K562 (cell line): ENCODE data around the gene A2ML1. TPM values are rescaled to one million over a fixed set of nuclear protein-coding genes. Genes with fewer than 3 reads are reported as not detected.
A peak's percentile ranks its signal among the peaks of the same experiment; 100 is the strongest.

Source experiments
- DDX20 ChIP-seq: fragments of 450-650 bp; IDR thresholded peaks from 2 replicates; pipeline ENCODE4 v1.6.1; 2016; ENCODE audit warnings: missing genetic modification characterization, low read depth, mild to moderate bottlenecking, missing compliant biosample characterization, moderate library complexity
- ESRRB ChIP-seq: fragments of 250-450 bp; sonication (Bioruptor Pico); IDR thresholded peaks from 2 replicates; pipeline ENCODE4 v1.5.0; 2020; ENCODE audit warnings: mild to moderate bottlenecking, moderate library complexity, borderline replicate concordance
- FOSL1 ChIP-seq: fragments of 200-800 bp; sonication (Bioruptor generic); conservative IDR thresholded peaks from 2 replicates; pipeline ENCODE4 v1.6.1; 2016; ENCODE audit warnings: missing genetic modification characterization, missing compliant biosample characterization
- FOXJ3 ChIP-seq: sonication (generic); formaldehyde crosslinking; IDR thresholded peaks from 2 replicates; pipeline ENCODE4 v1.4.0; 2020; ENCODE audit warnings: mild to moderate bottlenecking, missing genetic modification reagents
- GABPB2 ChIP-seq: fragments of 250-450 bp; sonication (Bioruptor Pico); conservative IDR thresholded peaks from 2 replicates; pipeline ENCODE4 v1.5.1; 2021; ENCODE audit warnings: mild to moderate bottlenecking
- NCOA1 ChIP-seq: fragments of 450-650 bp; IDR thresholded peaks from 2 replicates; pipeline ENCODE4 v1.6.1; 2016; ENCODE audit warnings: low read depth
- NR4A1 ChIP-seq, 2 experiments: fragments of 250-450 bp in 1 of 2; fragments of 450-650 bp in 1 of 2; sonication (Bioruptor Pico) in 1 of 2; IDR thresholded peaks; 2 replicates each; pipeline versions ENCODE4 v1.4.0 to v1.6.1; 2016 to 2020; ENCODE audit warnings: mild to moderate bottlenecking in 2 of 2, missing compliant biosample characterization in 1 of 2, missing genetic modification characterization in 1 of 2, moderate library complexity in 1 of 2
- POLR3A ChIP-seq: IDR thresholded peaks from 2 replicates; pipeline ENCODE4 v1.6.1; 2011; ENCODE audit warnings: borderline replicate concordance, mild to moderate bottlenecking, moderate library complexity; ENCODE audit not compliant: insufficient read length, insufficient read depth; ENCODE audit errors: extremely low read depth
- PPARD ChIP-seq: fragments of 250-450 bp; sonication (Bioruptor Pico); IDR thresholded peaks from 2 replicates; pipeline ENCODE4 v1.8.0; 2022; ENCODE audit warnings: inconsistent platforms, mild to moderate bottlenecking, moderate library complexity
- PRMT5 ChIP-seq: sonication (generic); formaldehyde crosslinking; IDR thresholded peaks from 2 replicates; pipeline ENCODE4 v1.5.0; 2020; ENCODE audit warnings: missing genetic modification reagents
- RBM25 ChIP-seq: fragments of 200-400 bp; formaldehyde crosslinking; IDR thresholded peaks from 2 replicates; pipeline ENCODE4 v1.6.1; 2018; ENCODE audit warnings: low read length, low read depth, moderate library complexity; ENCODE audit not compliant: severe bottlenecking
- ZNF561 ChIP-seq: fragments of 450-650 bp; formaldehyde crosslinking; conservative IDR thresholded peaks from 2 replicates; pipeline ENCODE4 v1.4.0; 2020; ENCODE audit warnings: mild to moderate bottlenecking, moderate library complexity
- polyA plus RNA-seq, 8 experiments: library from polyadenylated mRNA; depleted of rRNA in 4 of 8; stranded (reverse) in 5 of 8; unstranded in 3 of 8; fragments of >200 nt; fragmentation: Nextera tagmentation in 2 of 8; fragmentation: Illumina TruSeq in 1 of 8; extraction: Ambion mirVana in 2 of 8; extraction: Trizol in 1 of 8; gene quantifications; 2 replicates each; pipeline versions ENCODE4 v1.2.1 to v1.2.3, GENCODE V29; 2011 to 2014; ENCODE audit warnings: inconsistent platforms in 1 of 8, missing spikeins in 1 of 8
- total RNA-seq, 7 experiments: library from RNA; depleted of rRNA in 6 of 7; stranded (reverse); fragments of >200 nt in 6 of 7; fragmentation: Illumina TruSeq in 2 of 7; extraction: Trizol in 2 of 7; gene quantifications; 2 replicates each; pipeline versions ENCODE4 v1.2.1 to v1.2.3, GENCODE V29; 2011 to 2021; ENCODE audit warnings: low replicate concordance in 1 of 7
- TF ChIP-seq, protein P1 (sequence below): fragments of 250-450 bp; sonication (Bioruptor Pico); IDR thresholded peaks from 2 replicates; pipeline ENCODE4 v1.5.0; 2021
- TF ChIP-seq, protein P2 (sequence below), 2 experiments: fragments of 450-650 bp; IDR thresholded peaks; 2 replicates each; pipeline ENCODE4 v1.6.1; 2018; ENCODE audit warnings: mild to moderate bottlenecking in 2 of 2, low read depth in 1 of 2; ENCODE audit not compliant: partially characterized antibody in 2 of 2
- TF ChIP-seq, protein P3 (sequence below): sonication (generic); formaldehyde crosslinking; IDR thresholded peaks from 2 replicates; pipeline ENCODE4 v1.8.0; 2022; ENCODE audit warnings: missing genetic modification reagents, mild to moderate bottlenecking, borderline replicate concordance
- TF ChIP-seq, protein P4 (sequence below): fragments of 200-800 bp; sonication (Bioruptor generic); IDR thresholded peaks from 2 replicates; pipeline ENCODE4 v1.6.1; 2017; ENCODE audit warnings: missing genetic modification characterization, missing compliant biosample characterization

The A2ML1 gene
- total and polyA plus RNA-seq, 9 of the 15 experiments (the other 6 are each of a cell fraction or from before 2014, with no cell fraction given) = 0.04 to 0.47 (median 0.13) TPM

DNA sequence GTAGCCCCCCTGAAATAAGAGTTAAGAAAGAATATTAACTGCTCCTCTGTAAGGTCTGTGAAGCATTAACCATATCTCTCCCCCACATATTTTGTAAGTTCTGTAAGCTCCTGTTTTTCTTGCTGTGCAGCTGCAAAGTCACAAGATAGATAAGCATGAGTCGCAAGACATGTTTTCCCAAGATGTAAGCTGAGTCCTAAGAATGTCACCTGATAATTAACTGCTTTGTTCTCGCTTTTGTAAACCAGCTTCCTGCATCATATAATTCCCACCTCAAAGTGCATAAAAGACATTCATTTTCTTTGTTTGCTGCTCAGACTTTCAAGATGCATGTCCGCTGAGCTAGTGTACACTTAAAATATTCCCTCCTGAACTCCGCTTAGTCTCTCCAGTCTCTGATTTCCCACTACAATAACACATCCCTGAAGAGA, 64.9 kb downstream of the A2ML1 start (continued):
- TF ChIP-seq ZNF561 (CRISPR knock-in tag) = no peak
- TF ChIP-seq FOSL1 (tag) = peak; percentile 66
- no peak for TF ChIP-seq DDX20 (tag)
- TF ChIP-seq PPARD = no peak
- no peak for TF ChIP-seq NR4A1 (CRISPR knock-in tag; IDR thresholded peaks at IDR 0.05)
- TF ChIP-seq NR4A1 (tag; IDR thresholded peaks at IDR 0.05) = 0 out of 2 replicates have a peak, but pooled peaks have one; percentile 45
- TF ChIP-seq, protein P1, sequence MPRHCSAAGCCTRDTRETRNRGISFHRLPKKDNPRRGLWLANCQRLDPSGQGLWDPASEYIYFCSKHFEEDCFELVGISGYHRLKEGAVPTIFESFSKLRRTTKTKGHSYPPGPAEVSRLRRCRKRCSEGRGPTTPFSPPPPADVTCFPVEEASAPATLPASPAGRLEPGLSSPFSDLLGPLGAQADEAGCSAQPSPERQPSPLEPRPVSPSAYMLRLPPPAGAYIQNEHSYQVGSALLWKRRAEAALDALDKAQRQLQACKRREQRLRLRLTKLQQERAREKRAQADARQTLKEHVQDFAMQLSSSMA (CRISPR knock-in tag) = no peak
- TF ChIP-seq, protein P2, sequence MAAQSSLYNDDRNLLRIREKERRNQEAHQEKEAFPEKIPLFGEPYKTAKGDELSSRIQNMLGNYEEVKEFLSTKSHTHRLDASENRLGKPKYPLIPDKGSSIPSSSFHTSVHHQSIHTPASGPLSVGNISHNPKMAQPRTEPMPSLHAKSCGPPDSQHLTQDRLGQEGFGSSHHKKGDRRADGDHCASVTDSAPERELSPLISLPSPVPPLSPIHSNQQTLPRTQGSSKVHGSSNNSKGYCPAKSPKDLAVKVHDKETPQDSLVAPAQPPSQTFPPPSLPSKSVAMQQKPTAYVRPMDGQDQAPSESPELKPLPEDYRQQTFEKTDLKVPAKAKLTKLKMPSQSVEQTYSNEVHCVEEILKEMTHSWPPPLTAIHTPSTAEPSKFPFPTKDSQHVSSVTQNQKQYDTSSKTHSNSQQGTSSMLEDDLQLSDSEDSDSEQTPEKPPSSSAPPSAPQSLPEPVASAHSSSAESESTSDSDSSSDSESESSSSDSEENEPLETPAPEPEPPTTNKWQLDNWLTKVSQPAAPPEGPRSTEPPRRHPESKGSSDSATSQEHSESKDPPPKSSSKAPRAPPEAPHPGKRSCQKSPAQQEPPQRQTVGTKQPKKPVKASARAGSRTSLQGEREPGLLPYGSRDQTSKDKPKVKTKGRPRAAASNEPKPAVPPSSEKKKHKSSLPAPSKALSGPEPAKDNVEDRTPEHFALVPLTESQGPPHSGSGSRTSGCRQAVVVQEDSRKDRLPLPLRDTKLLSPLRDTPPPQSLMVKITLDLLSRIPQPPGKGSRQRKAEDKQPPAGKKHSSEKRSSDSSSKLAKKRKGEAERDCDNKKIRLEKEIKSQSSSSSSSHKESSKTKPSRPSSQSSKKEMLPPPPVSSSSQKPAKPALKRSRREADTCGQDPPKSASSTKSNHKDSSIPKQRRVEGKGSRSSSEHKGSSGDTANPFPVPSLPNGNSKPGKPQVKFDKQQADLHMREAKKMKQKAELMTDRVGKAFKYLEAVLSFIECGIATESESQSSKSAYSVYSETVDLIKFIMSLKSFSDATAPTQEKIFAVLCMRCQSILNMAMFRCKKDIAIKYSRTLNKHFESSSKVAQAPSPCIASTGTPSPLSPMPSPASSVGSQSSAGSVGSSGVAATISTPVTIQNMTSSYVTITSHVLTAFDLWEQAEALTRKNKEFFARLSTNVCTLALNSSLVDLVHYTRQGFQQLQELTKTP (IDR thresholded peaks at IDR 0.05; ENCODE audit: low read depth in 1 of 2, partially characterized antibody in 2 of 2) = peak in 1 of 2 experiments; percentile 70
- no peak for TF ChIP-seq ESRRB
- TF ChIP-seq PRMT5 = no peak
- no peak for TF ChIP-seq POLR3A
- TF ChIP-seq NCOA1 = peak; percentile 57; the same call in 1 of the 2 replicates
- TF ChIP-seq GABPB2 = no peak
- TF ChIP-seq, protein P3, sequence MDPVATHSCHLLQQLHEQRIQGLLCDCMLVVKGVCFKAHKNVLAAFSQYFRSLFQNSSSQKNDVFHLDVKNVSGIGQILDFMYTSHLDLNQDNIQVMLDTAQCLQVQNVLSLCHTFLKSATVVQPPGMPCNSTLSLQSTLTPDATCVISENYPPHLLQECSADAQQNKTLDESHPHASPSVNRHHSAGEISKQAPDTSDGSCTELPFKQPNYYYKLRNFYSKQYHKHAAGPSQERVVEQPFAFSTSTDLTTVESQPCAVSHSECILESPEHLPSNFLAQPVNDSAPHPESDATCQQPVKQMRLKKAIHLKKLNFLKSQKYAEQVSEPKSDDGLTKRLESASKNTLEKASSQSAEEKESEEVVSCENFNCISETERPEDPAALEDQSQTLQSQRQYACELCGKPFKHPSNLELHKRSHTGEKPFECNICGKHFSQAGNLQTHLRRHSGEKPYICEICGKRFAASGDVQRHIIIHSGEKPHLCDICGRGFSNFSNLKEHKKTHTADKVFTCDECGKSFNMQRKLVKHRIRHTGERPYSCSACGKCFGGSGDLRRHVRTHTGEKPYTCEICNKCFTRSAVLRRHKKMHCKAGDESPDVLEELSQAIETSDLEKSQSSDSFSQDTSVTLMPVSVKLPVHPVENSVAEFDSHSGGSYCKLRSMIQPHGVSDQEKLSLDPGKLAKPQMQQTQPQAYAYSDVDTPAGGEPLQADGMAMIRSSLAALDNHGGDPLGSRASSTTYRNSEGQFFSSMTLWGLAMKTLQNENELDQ = no peak
- TF ChIP-seq RBM25 = peak; percentile 2
- TF ChIP-seq, protein P4, sequence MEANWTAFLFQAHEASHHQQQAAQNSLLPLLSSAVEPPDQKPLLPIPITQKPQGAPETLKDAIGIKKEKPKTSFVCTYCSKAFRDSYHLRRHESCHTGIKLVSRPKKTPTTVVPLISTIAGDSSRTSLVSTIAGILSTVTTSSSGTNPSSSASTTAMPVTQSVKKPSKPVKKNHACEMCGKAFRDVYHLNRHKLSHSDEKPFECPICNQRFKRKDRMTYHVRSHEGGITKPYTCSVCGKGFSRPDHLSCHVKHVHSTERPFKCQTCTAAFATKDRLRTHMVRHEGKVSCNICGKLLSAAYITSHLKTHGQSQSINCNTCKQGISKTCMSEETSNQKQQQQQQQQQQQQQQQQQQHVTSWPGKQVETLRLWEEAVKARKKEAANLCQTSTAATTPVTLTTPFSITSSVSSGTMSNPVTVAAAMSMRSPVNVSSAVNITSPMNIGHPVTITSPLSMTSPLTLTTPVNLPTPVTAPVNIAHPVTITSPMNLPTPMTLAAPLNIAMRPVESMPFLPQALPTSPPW = peak; percentile 80
- no peak for TF ChIP-seq FOXJ3 (CRISPR knock-in tag)
